GM12878 (cell line): ENCODE measurements around the gene LDLRAD3. TPM values are rescaled to one million over a fixed set of nuclear protein-coding genes. Genes with fewer than 3 reads are reported as not detected.

Source experiments
- ATAC-seq: fragments of 200-7000 bp; cut with Tn5 transposase; 3 replicates; pipeline ENCODE4 v1.9.1; 2020; ENCODE audit warnings: mild to moderate bottlenecking, moderate library complexity
- BruUV-seq: library from RNA; stranded (reverse); fragments of 400-500 nt; replicated peaks from 2 replicates; lab custom pipeline; 2021; lab: Mats Ljungman, UMichigan
- CTCF ChIA-PET: fragments of 300-600 bp; sonication (Branson Sonifier 250); formaldehyde crosslinking; extraction: SDS; loops from one replicate; lab custom pipeline; 2021; ENCODE audit warnings: inconsistent platforms; lab: Yijun Ruan, JAX
- POLR2A ChIA-PET: fragments of 350-600 bp; formaldehyde crosslinking; extraction: SDS; loops from one replicate; lab custom pipeline; 2021; ENCODE audit warnings: inconsistent platforms; lab: Charles Lee
- RAD21 ChIA-PET: fragments of 300-600 bp; sonication (Branson Sonifier 250); formaldehyde crosslinking; loops from one replicate; lab custom pipeline; 2023; ENCODE audit warnings: antibody characterized with exemption; ENCODE audit not compliant: unreplicated experiment; lab: Charles Lee
- SMC1A ChIA-PET: fragments of 300-600 bp; sonication (Branson Sonifier 250); formaldehyde crosslinking; loops from one replicate; lab custom pipeline; 2023; ENCODE audit not compliant: unreplicated experiment, uncharacterized antibody; lab: Charles Lee
- DNase-seq: peaks from one replicate; pipeline ENCODE4 v3.0.0-alpha.2; 2011; ENCODE audit warnings: low read depth, low spot score
- FAIRE-seq: peaks from 3 replicates; lab custom pipeline; 2011; peaks lifted over from hg19 to GRCh38; lab: Jason Lieb, UNC
- H2AFZ ChIP-seq: 2 replicates; pipeline ENCODE4 v1.6.0; 2011; ENCODE audit warnings: low read depth, low read length, control low read depth; ENCODE audit not compliant: control insufficient read depth
- H3K27ac ChIP-seq: 2 replicates; pipeline ENCODE4 v1.5.1; 2011; ENCODE audit warnings: control low read depth; ENCODE audit not compliant: control insufficient read depth, insufficient read depth
- H3K27me3 ChIP-seq, 2 experiments: replicated peaks in 1 of 2; 2 replicates each; pipeline versions ENCODE4 v1.6.0 to v1.6.1; 2011; ENCODE audit warnings: low read length in 1 of 2; ENCODE audit not compliant: control insufficient read depth in 2 of 2, insufficient read depth in 2 of 2
- H3K36me3 ChIP-seq, 2 experiments: 2 replicates each; pipeline ENCODE4 v1.5.1; 2011; ENCODE audit warnings: low read length in 1 of 2; ENCODE audit not compliant: control insufficient read depth in 2 of 2, insufficient read depth in 2 of 2
- H3K4me1 ChIP-seq: 2 replicates; pipeline ENCODE4 v1.6.1; 2011; ENCODE audit warnings: mild to moderate bottlenecking, low read length, moderate library complexity, mixed read lengths; ENCODE audit not compliant: control insufficient read depth, insufficient read depth
- H3K4me2 ChIP-seq: 2 replicates; pipeline ENCODE4 v1.6.0; 2011; ENCODE audit warnings: control low read depth; ENCODE audit not compliant: control insufficient read depth, insufficient read depth
- H3K4me3 ChIP-seq: fragments of 200-600 bp; sonication (generic); 2 replicates; pipeline ENCODE4 v1.5.1; 2016
- H3K79me2 ChIP-seq: 2 replicates; pipeline ENCODE4 v1.6.0; 2011; ENCODE audit warnings: low read length; ENCODE audit not compliant: control insufficient read depth, insufficient read depth
- H3K9ac ChIP-seq: 2 replicates; pipeline ENCODE4 v1.8.0; 2011; ENCODE audit warnings: low read length, control low read depth, mixed read lengths; ENCODE audit not compliant: control insufficient read depth, insufficient read depth
- H3K9me3 ChIP-seq: replicated peaks from 3 replicates; pipeline ENCODE4 v1.5.1; 2011; ENCODE audit warnings: mild to moderate bottlenecking, low read length; ENCODE audit not compliant: control insufficient read depth, insufficient read depth
- H4K20me1 ChIP-seq: 2 replicates; pipeline ENCODE4 v1.6.0; 2011; ENCODE audit not compliant: control insufficient read depth, insufficient read depth
- CBX5 ChIP-seq: sonication (generic); IDR thresholded peaks from 2 replicates; pipeline ENCODE4 v1.6.1; 2016; ENCODE audit warnings: low read depth, moderate library complexity, mild to moderate bottlenecking, inconsistent platforms
- HDAC6 ChIP-seq: fragments of 200-600 bp; sonication (generic); IDR thresholded peaks from one replicate; pipeline ENCODE4 v1.8.0; 2017; ENCODE audit warnings: antibody characterized with exemption; ENCODE audit not compliant: unreplicated experiment
- KDM1A ChIP-seq: fragments of 200-600 bp; sonication (generic); IDR thresholded peaks from 2 replicates; pipeline ENCODE4 v1.6.1; 2016; ENCODE audit warnings: borderline replicate concordance
- NR2F1 ChIP-seq: fragments of 450-650 bp; conservative IDR thresholded peaks from 2 replicates; pipeline ENCODE4 v1.6.1; 2017; ENCODE audit warnings: mild to moderate bottlenecking
- PAX5 ChIP-seq: IDR thresholded peaks from 2 replicates; pipeline ENCODE4 v1.6.1; 2011; ENCODE audit warnings: low read depth, low read length, borderline replicate concordance
- SREBF1 ChIP-seq: IDR thresholded peaks from 2 replicates; pipeline ENCODE4 v1.6.1; 2012; ENCODE audit warnings: mild to moderate bottlenecking, low read length
- STAT1 ChIP-seq: fragments of 450-650 bp; conservative IDR thresholded peaks from 2 replicates; pipeline ENCODE4 v1.6.1; 2014; ENCODE audit warnings: antibody characterized with exemption, mild to moderate bottlenecking
- ZSCAN29 ChIP-seq: fragments of 450-650 bp; IDR thresholded peaks from 2 replicates; pipeline ENCODE4 v1.6.1; 2017; ENCODE audit warnings: mild to moderate bottlenecking, moderate library complexity
- WGBS: methylation state at CpG from one replicate; pipeline ENCODE4 v1.1.6; 2016; ENCODE audit warnings: low lambda C conversion rate; ENCODE audit not compliant: insufficient replicate concordance, insufficient coverage; ENCODE audit errors: missing lambda C conversion rate; 5-methylcytosine and 5-hydroxymethylcytosine counted together
- in situ Hi-C: fragments of 300-500 bp; cut with MboI; formaldehyde crosslinking; loops from 9 replicates; pipeline ENCODE4 v1.14.3; 2018; ENCODE audit warnings: mixed read lengths
- intact Hi-C: fragments of 100-400 bp; cut with micrococcal nuclease; formaldehyde crosslinking; loops from one replicate; pipeline ENCODE4 v1.14.2; 2022; ENCODE audit not compliant: unreplicated experiment
- polyA plus RNA-seq, 11 experiments: library from polyadenylated mRNA; depleted of rRNA in 4 of 11; unstranded in 6 of 11; stranded (reverse) in 5 of 11; fragments of >200 nt; fragmentation: Nextera tagmentation in 4 of 11; fragmentation: Illumina TruSeq in 1 of 11; extraction: Ambion mirVana in 4 of 11; extraction: Trizol in 1 of 11; gene quantifications; 1 replicate in 1 of 11; 2 replicates in 10 of 11; pipeline versions ENCODE4 v1.2.1 to v1.2.3, GENCODE V29; 2011 to 2016; ENCODE audit warnings: inconsistent platforms in 2 of 11, missing spikeins in 2 of 11, low read depth in 1 of 11
- total RNA-seq, 4 experiments: library from RNA; depleted of rRNA in 3 of 4; stranded (reverse); fragments of >200 nt in 3 of 4; fragmentation: Illumina TruSeq in 1 of 4; extraction: Trizol in 1 of 4; gene quantifications; 2 replicates each; pipeline versions ENCODE4 v1.2.1 to v1.2.3, GENCODE V29; 2013 to 2021
- TF ChIP-seq, protein P1 (sequence below), 3 experiments: IDR thresholded peaks in 2 of 3; conservative IDR thresholded peaks in 1 of 3; 2 replicates each; pipeline ENCODE4 v1.5.1; 2011; ENCODE audit warnings: low read depth in 3 of 3, low read length in 3 of 3, mild to moderate bottlenecking in 3 of 3, control low read depth in 2 of 3, moderate library complexity in 2 of 3, inconsistent platforms in 1 of 3, mixed read lengths in 1 of 3; ENCODE audit not compliant: control insufficient read depth in 2 of 3, insufficient read depth in 1 of 3; ENCODE audit errors: extremely low read depth in 1 of 3

Gene LDLRAD3
- total and polyA plus RNA-seq, 10 of the 15 experiments (the other 5 are each of a cell fraction or from before 2014, with no cell fraction given) = 2.5 to 17.2 (median 10.7) TPM

DNA sequence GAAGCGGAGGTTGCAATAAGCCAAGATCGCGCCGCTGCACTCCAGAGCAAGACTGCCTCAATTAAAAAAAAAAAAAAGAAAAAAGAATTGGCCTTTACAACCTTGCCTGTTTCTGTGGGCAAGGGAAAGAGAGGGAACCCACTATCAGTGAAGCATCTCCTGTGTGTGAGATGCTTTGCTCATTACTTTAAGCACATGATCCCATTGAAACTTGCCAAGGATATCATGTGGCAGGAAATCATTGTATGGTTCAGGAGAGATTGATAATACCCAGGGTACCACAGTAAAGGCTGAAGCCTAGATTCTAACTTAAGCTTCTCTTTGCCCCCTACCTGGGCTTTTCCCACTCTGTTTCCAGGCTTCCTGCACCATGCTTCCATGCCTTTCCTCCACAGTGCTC lies 3.6 kb downstream of the LDLRAD3 start:
- Histone ChIP-seq H3K4me3 (no peak overlapping the region), H3K4me1 (peaks cover 5% of the 10 kb centered on the region; the same call in 1 of the 2 replicates), H4K20me1 (no peaks in the 10 kb centered on the region), H3K27me3 (peaks cover 0 to 9% of the 10 kb centered on the region in 2 experiments; a peak in 1 of 4 replicates), H3K4me2 (no peak overlapping the region), H3K79me2 (no peaks in the 10 kb centered on the region), H3K9me3 (no peaks in the 10 kb centered on the region), H3K27ac (no peak overlapping the region), H3K9ac (no peak overlapping the region), H2AFZ (no peak overlapping the region), H3K36me3 (no peaks in the 10 kb centered on the region)
- TF ChIP-seq SREBF1 = no peak
- no peak for TF ChIP-seq KDM1A
- no peak for TF ChIP-seq CBX5
- no peak for TF ChIP-seq NR2F1
- no peak for TF ChIP-seq HDAC6
- TF ChIP-seq ZSCAN29 = no peak
- no peak for TF ChIP-seq PAX5
- TF ChIP-seq, protein P1, sequence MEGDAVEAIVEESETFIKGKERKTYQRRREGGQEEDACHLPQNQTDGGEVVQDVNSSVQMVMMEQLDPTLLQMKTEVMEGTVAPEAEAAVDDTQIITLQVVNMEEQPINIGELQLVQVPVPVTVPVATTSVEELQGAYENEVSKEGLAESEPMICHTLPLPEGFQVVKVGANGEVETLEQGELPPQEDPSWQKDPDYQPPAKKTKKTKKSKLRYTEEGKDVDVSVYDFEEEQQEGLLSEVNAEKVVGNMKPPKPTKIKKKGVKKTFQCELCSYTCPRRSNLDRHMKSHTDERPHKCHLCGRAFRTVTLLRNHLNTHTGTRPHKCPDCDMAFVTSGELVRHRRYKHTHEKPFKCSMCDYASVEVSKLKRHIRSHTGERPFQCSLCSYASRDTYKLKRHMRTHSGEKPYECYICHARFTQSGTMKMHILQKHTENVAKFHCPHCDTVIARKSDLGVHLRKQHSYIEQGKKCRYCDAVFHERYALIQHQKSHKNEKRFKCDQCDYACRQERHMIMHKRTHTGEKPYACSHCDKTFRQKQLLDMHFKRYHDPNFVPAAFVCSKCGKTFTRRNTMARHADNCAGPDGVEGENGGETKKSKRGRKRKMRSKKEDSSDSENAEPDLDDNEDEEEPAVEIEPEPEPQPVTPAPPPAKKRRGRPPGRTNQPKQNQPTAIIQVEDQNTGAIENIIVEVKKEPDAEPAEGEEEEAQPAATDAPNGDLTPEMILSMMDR (IDR thresholded peaks at IDR 0.05 in 2 of 3, conservative IDR thresholded peaks at IDR 0.05 in 1 of 3; ENCODE audit: control insufficient read depth in 2 of 3, extremely low read depth in 1 of 3, insufficient read depth in 1 of 3, low read depth in 3 of 3, low read length in 3 of 3) = no peak
- TF ChIP-seq STAT1 = no peak
- POLR2A ChIA-PET = no interaction called here
- SMC1A ChIA-PET = interaction anchor here (1.2 kb wide), 2 partner anchors 21 to 125 kb away, joined by 3 to 4 read pairs; no protein-coding TSS in a partner anchor
- 100% methylated on average over 3 of the region's 4 CpGs for WGBS
- FAIRE-seq (no peak), DNase-seq (no peak), ATAC-seq (no peak)
- TSS peak; percentile 60 for BruUV-seq
- RAD21 ChIA-PET = no interaction called here
- CTCF ChIA-PET = no interaction called here
- in situ Hi-C loops (no loop called here), intact Hi-C loops (loop anchor here (10.0 kb wide), 1 partner anchor 333 kb away; the partner anchor contains the start of gene FJX1)
